ENCODE results near the gene PDE1A.

PDE1A gene

DNA sequence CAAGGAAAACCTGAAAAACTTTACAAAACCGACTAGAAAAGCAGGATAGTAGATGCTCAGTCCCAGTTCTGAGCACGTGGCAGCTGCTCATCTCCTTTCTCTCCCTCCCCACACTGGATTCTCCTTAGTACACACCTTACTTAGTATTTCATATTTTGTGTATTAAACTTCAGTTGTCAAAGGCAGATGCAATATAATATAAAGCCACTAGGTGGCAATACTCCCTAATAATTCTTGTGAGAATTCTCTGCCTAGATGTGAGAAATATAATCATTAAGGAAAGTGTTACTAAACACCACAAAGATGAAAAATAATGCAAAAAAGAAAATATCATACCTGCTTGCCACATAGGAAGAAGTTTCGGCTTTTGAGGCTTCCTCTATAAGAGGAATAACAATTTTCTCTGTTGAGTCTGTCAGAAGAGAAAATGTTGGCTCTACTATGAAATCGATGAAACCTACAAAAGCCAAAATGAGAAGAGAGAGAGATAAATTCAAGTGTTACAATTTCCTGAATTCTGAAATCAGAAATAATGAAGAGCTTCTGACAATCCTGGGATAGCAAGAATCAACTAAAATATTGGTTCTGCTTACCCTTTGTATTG is 240.6 kb downstream of the PDE1A start:
- DNase-seq: no peak

DNA sequence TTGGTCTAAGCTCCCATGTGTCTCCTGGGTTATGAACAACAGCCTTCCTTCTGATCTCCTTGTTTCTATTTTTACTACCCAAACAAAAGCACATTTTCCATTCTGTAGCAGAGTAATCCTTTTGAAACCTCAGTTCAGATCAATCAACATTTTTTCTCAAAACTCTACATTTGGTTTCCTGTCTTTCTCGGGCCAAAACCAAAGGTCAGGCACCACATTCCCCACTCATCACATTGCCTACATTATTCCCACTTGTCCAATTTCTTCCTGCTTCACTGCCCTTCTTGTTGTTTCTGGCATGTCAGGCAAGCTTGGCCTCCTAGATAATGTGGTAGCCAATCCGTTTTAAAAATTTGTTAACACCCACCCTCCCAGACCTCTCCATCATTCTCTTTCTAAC is 244.4 kb downstream of the PDE1A start:
- no peak for DNase-seq

- DNase-seq: no peak
Observed at GRCh38 chr2:182181381-182181780, 245.5 kb downstream of the PDE1A start.

DNA sequence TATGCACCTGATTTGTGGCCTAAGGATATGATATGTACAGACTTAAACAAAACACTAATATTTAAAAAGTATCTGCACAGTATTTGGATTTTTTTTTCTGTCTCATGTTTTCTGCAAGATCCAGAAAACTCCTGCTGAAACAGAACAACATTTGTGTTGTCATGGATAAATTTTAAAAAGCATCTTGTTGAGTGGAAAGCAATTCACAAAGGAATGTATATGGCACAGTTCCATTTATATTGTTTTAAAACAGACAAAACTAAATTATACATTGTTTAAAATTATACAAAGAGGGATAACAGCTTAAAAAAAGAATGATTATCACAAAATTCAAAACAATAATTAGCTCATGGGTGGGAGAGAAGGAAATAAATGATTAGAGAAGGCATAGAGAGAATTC is 247.7 kb downstream of the PDE1A start:
- no peak for DNase-seq

GRCh38 chr2:182173944-182174622 is 252.8 kb downstream of the PDE1A start:
- no peak for DNase-seq

DNA sequence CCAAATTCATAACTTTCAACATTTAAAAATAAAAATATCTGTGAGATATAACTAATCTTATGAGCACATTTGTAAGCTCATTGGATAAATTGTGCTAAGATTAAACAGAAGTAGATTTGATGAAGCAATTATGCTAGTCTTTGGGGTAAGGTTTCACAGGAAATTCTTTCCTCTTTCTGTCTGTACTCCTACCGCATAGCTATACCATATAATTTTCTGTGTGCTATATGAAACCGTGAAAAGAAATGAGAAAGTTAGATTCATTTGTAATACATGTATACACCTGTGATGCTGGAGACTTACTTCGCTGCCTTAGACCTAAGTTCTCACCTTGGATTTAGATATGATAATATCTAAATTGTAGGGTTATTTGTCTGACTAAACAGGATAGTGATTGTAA is 256.5 kb downstream of the PDE1A start:
- DNase-seq: no peak

DNA sequence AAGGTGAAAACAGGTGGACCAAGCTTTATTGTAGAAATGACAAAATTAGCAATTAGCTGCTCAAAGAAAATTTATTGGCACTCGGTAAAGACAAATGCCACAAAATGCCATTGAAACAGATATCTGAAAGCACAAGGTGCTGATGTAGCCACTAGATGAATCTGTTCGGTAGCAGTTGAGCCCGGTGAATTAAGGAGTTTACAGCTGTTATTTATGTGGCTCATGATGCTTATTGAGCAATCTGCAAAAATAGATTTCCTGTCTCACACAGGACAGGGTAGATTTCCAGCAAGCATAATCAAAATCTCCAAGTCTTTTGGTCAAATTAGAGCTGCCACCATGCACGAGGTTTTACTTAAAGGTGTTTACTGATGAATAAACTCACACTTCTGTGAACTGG is 259.0 kb downstream of the PDE1A start:
- no peak for DNase-seq

DNA sequence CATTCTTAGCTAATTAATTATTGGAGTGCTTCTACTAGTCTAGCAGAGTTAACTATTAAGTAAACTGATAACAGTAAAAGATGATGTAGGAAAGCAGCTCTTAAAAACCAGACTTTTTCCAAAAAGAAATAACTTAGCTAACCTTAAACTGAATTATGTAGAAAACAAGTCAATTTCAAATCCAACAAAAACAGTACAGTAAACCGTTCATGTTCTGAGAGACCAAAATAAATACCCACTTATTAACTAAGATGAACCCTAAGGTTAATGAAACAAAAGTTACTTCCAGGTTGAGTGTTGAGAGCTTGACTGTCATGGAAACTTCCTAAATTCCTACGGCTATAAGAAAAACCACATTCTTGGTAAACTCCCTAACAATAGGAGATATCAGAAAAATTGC is 260.0 kb downstream of the PDE1A start:
- no peak for DNase-seq

GRCh38 chr2:182166406-182166805 is 260.4 kb downstream of the PDE1A start:
- DNase-seq: no peak

DNA sequence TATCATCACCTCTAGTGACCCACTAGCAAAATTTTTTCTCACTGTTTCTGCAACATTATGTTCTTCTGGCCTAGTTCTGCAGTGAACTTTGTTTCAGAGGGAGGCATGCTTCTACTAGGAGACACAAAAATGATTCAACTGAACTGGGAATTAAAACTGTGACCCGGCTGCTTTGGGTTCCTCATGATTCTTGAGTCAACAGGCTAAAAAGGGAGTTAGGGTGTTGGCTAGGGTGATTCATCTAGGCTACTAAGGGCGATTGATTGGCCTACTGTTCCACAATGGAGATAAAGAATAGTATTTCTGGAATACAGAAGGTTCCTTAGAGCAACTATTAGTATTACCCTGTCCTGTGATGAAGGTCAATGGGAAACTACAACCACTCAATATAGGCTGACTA is 261.6 kb downstream of the PDE1A start:
- no peak for DNase-seq

- DNase-seq: no peak
Observed at GRCh38 chr2:182164686-182165085, 262.1 kb downstream of the PDE1A start.

DNA sequence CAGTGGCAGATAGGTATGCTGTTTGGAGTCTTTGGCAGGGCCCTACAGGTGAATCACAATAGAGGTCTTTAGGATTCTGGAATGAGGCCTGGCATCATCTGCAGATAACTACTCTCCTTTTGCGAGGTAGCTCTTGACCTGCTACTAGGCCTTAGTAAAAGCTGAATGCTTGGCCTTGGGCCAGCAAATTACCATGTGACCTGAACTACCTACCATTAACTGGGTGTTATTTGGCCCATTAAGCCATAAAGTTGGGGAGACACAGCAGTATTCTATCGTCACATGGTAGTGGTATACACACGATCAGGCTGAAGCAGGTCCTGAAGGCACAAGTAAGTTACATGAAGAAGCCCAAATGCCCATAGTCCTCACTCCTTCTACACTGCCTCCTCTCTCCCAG is 263.0 kb downstream of the PDE1A start:
- DNase-seq: no peak

DNA sequence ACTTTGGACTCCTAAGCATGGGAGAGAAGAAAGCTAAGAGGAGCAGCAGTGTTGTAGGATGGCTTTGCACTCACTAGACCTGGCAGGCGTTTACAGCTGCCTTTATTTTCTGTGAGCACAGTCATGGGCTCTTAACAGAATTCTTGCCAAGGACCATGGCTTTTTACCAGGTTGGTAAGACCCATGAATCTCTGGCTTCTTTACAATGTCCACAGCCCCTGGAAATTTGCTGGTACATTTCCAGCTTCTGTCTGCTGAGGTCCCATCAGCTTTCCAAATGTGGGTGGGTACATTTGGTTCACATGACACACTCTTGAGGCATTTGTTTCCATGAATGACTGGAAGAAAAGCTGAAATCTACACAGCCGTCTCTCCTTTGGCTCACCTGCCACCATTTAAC is 278.5 kb downstream of the PDE1A start:
- DNase-seq: no peak

GRCh38 chr2:182144776-182145165 is 282.1 kb downstream of the PDE1A start:
- no peak for DNase-seq

DNA sequence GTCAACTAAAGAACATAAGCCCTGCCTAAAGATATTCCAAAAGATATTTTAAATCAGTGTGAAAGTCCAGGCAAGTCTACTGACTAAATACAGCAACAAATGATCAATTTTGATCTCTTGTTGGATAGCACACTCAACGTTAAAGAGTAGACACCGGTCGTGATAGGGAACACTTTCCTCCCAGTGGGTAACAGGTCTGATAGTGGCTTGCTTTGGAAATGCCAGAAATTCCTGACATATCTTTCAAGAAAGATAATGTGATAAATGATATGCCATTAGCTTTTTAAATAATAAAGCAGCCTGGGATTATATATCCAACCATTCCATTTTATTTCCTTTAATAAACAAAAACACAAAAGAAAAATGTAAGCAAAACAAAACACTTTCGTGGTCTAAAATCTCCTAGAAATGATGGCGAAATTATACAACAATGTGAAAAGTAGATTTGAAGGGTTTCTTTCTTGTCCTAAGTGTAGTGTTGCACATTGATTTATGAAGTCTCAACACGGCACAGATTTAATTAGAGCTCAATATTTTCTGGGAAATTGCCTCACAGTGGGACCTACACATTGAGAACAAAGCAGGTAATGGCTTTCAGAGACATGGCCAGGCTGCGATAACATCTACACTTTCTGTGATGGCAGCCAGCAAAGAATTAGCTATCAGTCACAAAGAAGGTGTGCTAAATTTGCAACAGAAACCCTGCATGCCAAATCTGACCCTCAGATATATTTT is 282.6 kb downstream of the PDE1A start:
- DNase-seq: no peak

DNA sequence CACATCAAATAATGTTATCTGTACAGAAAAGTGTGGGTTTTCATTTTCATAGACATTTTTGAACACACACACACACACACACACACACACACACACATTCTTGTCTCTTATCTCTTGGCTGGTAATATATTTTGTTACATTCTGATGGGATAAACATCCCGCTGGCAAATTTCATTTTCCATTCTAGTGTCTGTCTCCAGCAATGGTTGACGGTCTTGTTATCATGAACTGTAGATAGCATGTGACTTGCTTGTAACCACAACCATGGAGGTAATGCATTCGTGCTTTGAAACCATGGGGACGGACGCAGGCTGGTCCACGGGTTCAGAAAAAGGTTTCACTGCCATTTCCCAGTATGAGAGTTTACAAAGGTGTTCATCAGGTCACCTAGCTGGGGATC is 284.8 kb downstream of the PDE1A start:
- no peak for DNase-seq

DNA sequence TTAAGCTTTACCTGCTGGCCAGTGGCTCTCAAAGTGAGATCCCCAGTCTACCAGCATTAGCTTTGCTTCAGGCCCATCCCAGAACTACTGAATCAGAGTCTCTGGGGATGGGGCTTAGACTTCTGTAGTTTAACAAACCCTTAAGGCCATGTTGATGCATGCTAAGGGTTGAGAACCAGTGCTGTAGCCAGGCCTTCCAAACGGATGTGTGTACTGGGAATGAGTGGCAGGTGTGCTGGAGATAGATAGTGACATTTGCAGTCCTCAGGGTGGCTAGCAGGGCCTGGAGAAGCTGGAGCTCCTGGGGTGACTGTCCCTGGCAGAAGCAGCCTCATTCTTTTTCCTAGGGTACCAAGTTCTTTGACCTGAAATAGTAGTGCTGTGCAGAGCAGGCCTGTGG is 292.6 kb downstream of the PDE1A start:
- no peak for DNase-seq

- no peak for DNase-seq
Observed at GRCh38 chr2:182133195-182133891, 293.5 kb downstream of the PDE1A start.

- DNase-seq: no peak
Observed at GRCh38 chr2:182132605-182133004, 294.2 kb downstream of the PDE1A start.

DNA sequence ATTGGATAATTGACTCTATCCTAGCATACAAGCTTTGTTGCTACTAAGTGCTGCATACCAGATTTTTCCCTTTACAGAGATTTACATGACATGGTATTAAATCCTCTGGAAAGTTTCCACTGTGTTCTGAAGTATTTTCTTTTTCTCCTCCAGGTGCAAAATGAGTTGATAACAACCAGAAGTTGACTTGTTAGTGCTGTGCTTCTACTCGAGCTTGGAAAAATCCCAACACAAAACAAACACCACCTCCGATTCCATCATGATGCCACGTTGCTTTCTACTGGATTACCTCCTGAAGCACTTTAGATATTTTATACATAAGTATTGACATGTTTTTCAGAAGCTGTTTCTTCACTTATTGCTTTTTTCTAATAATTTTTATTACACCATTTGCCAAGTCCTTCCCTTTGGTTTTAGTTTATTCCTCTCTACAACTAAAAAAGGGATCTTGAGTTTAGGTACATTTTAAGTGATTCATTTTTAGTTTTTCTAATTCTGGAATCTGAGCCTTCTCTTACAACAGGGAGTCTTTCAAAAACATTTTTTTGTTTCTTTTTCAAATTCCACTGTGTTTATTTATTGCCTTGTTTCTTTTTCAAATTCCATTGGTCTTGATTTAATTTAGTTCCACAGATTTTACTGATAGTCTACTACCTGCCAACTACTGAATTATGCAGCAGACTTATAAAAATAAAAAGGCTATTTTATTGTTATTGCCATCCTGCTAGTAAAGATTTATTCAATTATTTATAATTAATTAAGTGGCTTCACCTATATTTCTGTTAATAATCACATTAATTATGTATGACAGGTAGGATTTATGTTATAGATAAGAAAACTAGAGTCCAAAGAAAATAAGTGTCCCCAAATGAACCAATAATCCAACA is 297.8 kb downstream of the PDE1A start:
- DNase-seq: no peak

DNA sequence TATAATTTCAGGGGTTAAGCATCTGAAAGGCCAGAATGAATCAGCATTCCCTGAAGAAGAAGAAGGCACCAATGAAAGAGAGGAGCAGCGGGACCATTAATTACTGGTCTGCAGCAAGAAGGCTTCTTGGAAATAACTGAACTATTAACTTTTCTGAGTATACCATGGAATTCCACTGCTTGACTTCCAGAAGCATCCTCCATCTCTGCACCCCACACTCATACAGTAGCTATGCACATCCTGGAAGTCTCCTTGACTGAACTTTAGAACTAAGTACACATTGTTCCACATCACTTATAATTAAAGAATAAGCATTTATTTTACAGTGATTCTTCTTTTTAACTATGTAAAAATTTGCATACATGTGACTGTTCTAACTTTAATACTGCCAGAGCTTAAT is 309.6 kb downstream of the PDE1A start:
- DNase-seq: no peak

- DNase-seq: no peak
Observed at GRCh38 chr2:182116774-182117173, 310.1 kb downstream of the PDE1A start.

DNA sequence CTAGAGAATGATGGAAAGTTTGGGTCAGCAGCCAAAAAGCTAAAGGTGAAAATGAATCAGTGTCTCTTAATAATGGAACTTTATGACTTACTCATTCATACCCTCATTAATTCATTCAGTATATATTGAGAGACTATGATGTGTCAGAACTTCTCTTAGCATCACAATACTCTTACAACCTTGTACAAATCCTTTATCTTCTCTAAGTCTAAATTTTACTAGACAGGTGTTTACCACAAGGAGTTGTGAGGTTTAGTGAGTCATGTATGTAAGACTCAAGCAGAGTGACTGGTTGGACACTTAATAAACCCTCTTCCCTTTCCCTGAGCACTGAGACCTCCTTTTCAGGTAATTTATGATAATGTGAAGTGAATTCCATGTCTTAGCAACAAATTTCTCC is 311.6 kb downstream of the PDE1A start:
- DNase-seq: no peak

All from 8988T (cell line).